ENCODE measurements around the gene ROM1. TPM values are rescaled to one million over a fixed set of nuclear protein-coding genes. Genes with fewer than 3 reads are reported as not detected.
"Not testable (repeated sequence)": the region's sequence is repeated elsewhere in the genome, so short reads cannot be mapped to it uniquely, and the experiment has no call there.

The ROM1 gene
- total and polyA plus RNA-seq, 4 donors = 3.5 to 17.9 (median 9.4) TPM

- Histone ChIP-seq H3K9me3 (ENCODE audit: control insufficient read depth in 4 of 4, insufficient read depth in 3 of 4, low read length in 3 of 4) (no peaks in the 10 kb centered on the region), H3K4me1 (ENCODE audit: control insufficient read depth in 5 of 5, insufficient read depth in 5 of 5, low read length in 5 of 5) (peaks cover 0 to 9% (median 0%) of the 10 kb centered on the region in 5 donors), H3K4me3 (no peak overlapping the region), H3K27me3 (ENCODE audit: control insufficient read depth in 3 of 3, insufficient read depth in 3 of 3, low read length in 2 of 3) (no peaks in the 10 kb centered on the region), H3K36me3 (ENCODE audit: control insufficient read depth in 4 of 4, insufficient read depth in 4 of 4, low read length in 4 of 4) (peaks cover 31 to 48% (median 44%) of the 10 kb centered on the region in 4 donors), H3K27ac (ENCODE audit: low read depth in 1 of 2, low read length in 1 of 2) (no peak overlapping the region), H3K9ac (ENCODE audit: insufficient read depth in 1 of 2, low read length in 2 of 2) (no peak overlapping the region)
- 63 to 64% methylated on average over 8 of the region's 8 CpGs for WGBS, 2 donors
- TF ChIP-seq, protein P1, sequence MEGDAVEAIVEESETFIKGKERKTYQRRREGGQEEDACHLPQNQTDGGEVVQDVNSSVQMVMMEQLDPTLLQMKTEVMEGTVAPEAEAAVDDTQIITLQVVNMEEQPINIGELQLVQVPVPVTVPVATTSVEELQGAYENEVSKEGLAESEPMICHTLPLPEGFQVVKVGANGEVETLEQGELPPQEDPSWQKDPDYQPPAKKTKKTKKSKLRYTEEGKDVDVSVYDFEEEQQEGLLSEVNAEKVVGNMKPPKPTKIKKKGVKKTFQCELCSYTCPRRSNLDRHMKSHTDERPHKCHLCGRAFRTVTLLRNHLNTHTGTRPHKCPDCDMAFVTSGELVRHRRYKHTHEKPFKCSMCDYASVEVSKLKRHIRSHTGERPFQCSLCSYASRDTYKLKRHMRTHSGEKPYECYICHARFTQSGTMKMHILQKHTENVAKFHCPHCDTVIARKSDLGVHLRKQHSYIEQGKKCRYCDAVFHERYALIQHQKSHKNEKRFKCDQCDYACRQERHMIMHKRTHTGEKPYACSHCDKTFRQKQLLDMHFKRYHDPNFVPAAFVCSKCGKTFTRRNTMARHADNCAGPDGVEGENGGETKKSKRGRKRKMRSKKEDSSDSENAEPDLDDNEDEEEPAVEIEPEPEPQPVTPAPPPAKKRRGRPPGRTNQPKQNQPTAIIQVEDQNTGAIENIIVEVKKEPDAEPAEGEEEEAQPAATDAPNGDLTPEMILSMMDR (IDR thresholded peaks at IDR 0.05; ENCODE audit: control extremely low read depth, extremely low read depth) = no peak
- DNase-seq (no peak), ATAC-seq (ENCODE audit: insufficient read depth, low FRiP score) (no peak)
These were observed 45.9 kb upstream of the ROM1 start for GRCh38 chr11:62567018-62567633.

- H3K4me1 ChIP-seq (ENCODE audit: control insufficient read depth in 5 of 5, insufficient read depth in 5 of 5, low read length in 5 of 5) = peaks cover 0 to 14% (median 4%) of the 10 kb centered on the region in 5 donors
- DNase-seq (no peak), ATAC-seq (ENCODE audit: insufficient read depth, low FRiP score) (no peak)
- no peak overlapping the region for H3K9ac ChIP-seq (ENCODE audit: insufficient read depth in 1 of 2, low read length in 2 of 2)
- no peak overlapping the region for H3K27ac ChIP-seq (ENCODE audit: low read depth in 1 of 2, low read length in 1 of 2)
- peaks cover 23 to 46% (median 42%) of the 10 kb centered on the region in 4 donors for H3K36me3 ChIP-seq (ENCODE audit: control insufficient read depth in 4 of 4, insufficient read depth in 4 of 4, low read length in 4 of 4)
- TF ChIP-seq, protein P1 (IDR thresholded peaks at IDR 0.05; ENCODE audit: control extremely low read depth, extremely low read depth) = no peak
- WGBS, 2 donors = 87 to 91% methylated on average over 1 of the region's 1 CpG
- H3K4me3 ChIP-seq = no peak overlapping the region
- H3K9me3 ChIP-seq (ENCODE audit: control insufficient read depth in 4 of 4, insufficient read depth in 3 of 4, low read length in 3 of 4) = no peaks in the 10 kb centered on the region
- H3K27me3 ChIP-seq (ENCODE audit: control insufficient read depth in 3 of 3, insufficient read depth in 3 of 3, low read length in 2 of 3) = no peaks in the 10 kb centered on the region
These were observed 43.4 kb upstream of the ROM1 start for GRCh38 chr11:62569611-62570010.

DNA sequence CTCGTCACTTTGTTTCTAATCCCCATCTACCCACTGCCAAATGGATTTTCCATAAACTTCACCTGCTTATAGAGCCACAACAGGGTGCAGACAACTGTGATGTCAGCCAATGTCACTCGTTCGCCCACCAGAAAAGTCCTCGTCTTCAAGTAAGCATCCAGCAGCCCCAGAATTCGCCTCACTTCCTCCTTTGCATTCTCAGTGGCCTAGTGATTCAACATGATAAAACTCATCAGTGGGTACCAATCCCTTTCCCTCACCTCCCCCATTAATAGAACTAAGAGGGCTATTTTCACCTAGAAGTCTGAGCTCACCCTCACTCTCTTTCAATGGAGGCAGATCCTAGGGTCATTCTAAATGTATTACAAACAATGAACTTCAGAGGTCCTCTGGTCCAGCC, 42.2 kb upstream of the ROM1 start:
- peaks cover 18 to 42% (median 37%) of the 10 kb centered on the region in 4 donors for H3K36me3 ChIP-seq (ENCODE audit: control insufficient read depth in 4 of 4, insufficient read depth in 4 of 4, low read length in 4 of 4)
- H3K4me1 ChIP-seq (ENCODE audit: control insufficient read depth in 5 of 5, insufficient read depth in 5 of 5, low read length in 5 of 5) = peaks cover 0 to 22% (median 11%) of the 10 kb centered on the region in 5 donors
- 82 to 96% methylated on average over 5 of the region's 5 CpGs for WGBS, 2 donors

DNA sequence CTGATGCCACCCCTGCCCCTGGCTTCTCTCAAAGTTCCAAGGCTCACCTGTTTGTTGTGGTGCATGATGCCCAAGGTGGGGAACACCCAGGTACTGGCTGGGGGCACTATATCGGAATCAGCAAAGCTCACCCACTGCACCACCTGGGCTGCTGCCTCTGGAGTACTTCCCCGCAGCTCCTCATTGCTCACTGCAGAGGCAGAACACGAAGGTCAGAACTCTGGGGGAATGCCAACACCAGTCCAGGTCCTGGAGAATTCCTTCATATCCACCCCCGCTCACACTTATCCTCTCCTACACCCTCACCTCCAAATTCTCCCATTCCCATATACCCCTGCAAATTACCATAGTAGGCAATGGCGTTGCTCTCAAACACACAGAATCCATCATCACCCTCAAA, 41.6 kb upstream of the ROM1 start:
- Histone ChIP-seq H3K9ac (ENCODE audit: insufficient read depth in 1 of 2, low read length in 2 of 2) (peak overlapping the region in 1 of 2 donors; percentile 96), H3K4me1 (ENCODE audit: control insufficient read depth in 5 of 5, insufficient read depth in 5 of 5, low read length in 5 of 5) (peaks cover 0 to 24% (median 14%) of the 10 kb centered on the region in 5 donors), H3K36me3 (ENCODE audit: control insufficient read depth in 4 of 4, insufficient read depth in 4 of 4, low read length in 4 of 4) (peaks cover 12 to 39% (median 34%) of the 10 kb centered on the region in 4 donors)
- WGBS, 2 donors = 93 to 94% methylated on average over 5 of the region's 5 CpGs
- H3K27me3 ChIP-seq (ENCODE audit: control insufficient read depth in 3 of 3, insufficient read depth in 3 of 3, low read length in 2 of 3); ATAC-seq (ENCODE audit: insufficient read depth, low FRiP score); H3K9me3 ChIP-seq (ENCODE audit: control insufficient read depth in 4 of 4, insufficient read depth in 3 of 4, low read length in 3 of 4); DNase-seq; H3K27ac ChIP-seq (ENCODE audit: low read depth in 1 of 2, low read length in 1 of 2); H3K4me3 ChIP-seq: not testable (repeated sequence)

More for the DNA sequence above, 42.2 kb upstream of the ROM1 start:
- H3K9me3 ChIP-seq (ENCODE audit: control insufficient read depth in 4 of 4, insufficient read depth in 3 of 4, low read length in 3 of 4); DNase-seq; H3K27ac ChIP-seq (ENCODE audit: low read depth in 1 of 2, low read length in 1 of 2); ATAC-seq (ENCODE audit: insufficient read depth, low FRiP score); H3K27me3 ChIP-seq (ENCODE audit: control insufficient read depth in 3 of 3, insufficient read depth in 3 of 3, low read length in 2 of 3); H3K4me3 ChIP-seq; H3K9ac ChIP-seq (ENCODE audit: insufficient read depth in 1 of 2, low read length in 2 of 2): not testable (repeated sequence)
